NAMALWA (cell line): ENCODE measurements around the gene KRTAP19-8.

ENCODE experiments used
- DNase-seq: peaks from one replicate; pipeline ENCODE4 v3.0.0-alpha.2; 2015; ENCODE audit warnings: low spot score

KRTAP19-8 gene

DNA sequence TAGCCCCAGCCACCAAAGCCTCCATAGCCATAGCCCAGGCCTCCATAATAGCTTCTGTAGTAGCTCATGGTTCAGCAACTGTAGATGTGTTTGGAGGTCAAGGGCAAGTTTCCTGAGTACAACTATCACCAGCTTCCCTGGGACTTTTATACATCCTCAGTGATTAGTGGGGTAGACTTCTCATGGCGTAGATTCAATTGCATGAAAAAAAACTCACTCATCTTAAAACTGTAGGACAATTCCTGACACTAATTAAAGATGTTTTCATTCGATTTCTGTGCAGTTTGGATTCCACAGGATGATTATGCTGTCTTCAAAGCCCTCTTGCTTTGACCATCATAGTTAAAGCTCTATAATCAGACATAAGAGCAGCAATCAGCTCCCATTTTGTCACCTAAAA, at the start of gene KRTAP19-8:
TSS of gene KRTAP19-8 (minus strand) at position 101 of the 400 bp plus-strand sequence. CDS start at position 68, 33 bp downstream.
- no peak for DNase-seq

DNA sequence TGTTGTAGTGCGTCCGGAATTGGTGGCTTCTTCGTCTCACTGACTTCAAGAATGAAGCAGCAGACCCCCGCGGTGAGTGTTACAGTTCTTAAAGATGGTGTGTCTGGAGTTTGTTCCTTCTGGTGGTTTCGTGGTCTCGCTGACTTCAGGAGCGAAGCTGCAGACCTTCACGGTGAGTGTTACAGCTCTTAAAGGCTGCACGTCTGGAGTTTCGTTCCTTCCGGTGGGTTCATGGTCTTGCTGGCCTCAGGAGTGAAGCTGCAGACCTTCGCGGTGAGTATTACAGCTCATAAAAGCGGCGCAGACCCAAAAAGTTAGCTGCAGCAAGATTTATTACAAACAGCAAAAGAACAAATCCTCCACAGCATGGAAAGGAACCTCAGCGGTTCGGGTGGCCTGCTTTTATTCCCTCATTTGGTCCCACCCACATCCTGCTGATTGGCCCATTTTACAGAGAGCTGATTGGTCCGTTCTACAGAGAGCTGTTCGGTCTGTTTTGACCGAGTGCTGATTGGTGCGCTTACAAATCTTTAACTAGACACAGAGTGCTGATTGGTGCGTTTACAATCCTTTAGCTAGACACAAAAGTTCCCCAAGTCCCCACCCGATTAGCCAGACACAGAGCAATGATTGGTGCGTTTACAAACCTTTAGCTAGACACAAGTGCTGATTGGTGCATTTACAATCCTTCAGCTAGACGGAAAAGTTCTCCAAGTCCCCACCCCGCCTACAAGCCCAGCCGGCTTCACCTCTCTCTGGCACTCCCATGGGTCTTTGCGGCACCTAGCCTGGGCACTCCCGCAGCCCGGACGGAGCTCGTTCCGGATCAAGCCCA, 49.6 kb upstream of the KRTAP19-8 start:
- no peak for DNase-seq

- DNase-seq, result no peak
These were observed 46.4 kb upstream of the KRTAP19-8 start for GRCh38 chr21:31084689-31085088.

DNA sequence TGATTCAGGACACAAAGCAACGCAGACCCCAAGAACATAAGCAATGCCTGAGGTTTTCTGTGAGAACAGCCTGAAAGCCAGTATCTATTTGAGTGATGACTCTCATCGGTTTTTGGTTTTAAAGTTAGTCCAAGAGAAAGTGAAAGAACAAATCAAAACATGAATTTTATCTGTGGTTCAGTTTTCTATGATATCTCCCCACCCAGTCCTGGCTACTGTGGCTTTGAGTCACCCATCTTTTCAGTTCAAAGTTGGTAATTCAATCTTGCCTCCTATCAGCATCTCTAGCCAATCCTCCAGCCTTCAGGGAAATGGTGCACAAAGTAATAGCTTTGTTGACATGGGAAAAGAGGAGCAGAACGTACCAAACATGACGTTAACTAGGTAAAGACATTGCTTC, 40.5 kb upstream of the KRTAP19-8 start:
- DNase-seq, result no peak

GRCh38 chr21:31078216-31078615, 39.9 kb upstream of the KRTAP19-8 start:
- DNase-seq, result no peak

DNA sequence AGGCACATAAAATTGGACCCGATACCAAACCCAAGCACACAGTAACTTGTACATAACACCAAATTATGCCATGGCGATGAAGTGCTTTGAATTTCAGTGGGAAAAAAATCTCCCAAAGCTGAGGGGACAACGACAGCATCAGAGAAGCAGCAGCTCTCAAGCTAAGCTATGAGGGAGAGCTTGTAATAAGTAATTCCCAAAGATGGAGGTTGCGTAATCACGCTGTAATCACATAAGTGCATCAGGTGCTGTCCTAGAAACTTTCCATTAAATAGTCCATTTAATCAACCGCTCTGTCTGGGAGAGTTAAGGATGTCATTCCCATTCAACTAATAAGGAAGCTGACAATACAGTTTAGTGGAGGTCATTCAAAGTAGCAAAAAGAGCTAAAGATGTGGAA, 37.6 kb upstream of the KRTAP19-8 start:
- DNase-seq, result no peak

GRCh38 chr21:31072533-31072932, 34.3 kb upstream of the KRTAP19-8 start:
- no peak for DNase-seq

DNA sequence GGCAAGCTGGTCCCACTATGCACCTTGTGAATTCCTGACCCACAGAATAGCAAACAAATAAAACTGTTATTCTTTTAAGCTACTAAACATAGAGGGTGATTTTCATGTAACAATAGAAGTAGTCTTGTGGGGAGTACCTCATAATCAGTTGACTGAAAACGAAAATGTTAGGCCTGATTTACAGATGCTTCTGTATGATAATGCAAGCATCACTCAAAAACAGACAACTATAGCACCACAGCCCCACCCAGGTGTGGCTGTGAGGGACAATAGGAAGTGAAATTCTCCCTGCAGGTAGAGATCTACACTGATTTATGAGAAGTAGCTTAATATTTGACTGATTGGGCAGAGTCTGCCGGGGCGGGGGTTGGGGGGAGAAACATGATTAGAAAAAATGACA, 26.5 kb upstream of the KRTAP19-8 start:
- no peak for DNase-seq

DNA sequence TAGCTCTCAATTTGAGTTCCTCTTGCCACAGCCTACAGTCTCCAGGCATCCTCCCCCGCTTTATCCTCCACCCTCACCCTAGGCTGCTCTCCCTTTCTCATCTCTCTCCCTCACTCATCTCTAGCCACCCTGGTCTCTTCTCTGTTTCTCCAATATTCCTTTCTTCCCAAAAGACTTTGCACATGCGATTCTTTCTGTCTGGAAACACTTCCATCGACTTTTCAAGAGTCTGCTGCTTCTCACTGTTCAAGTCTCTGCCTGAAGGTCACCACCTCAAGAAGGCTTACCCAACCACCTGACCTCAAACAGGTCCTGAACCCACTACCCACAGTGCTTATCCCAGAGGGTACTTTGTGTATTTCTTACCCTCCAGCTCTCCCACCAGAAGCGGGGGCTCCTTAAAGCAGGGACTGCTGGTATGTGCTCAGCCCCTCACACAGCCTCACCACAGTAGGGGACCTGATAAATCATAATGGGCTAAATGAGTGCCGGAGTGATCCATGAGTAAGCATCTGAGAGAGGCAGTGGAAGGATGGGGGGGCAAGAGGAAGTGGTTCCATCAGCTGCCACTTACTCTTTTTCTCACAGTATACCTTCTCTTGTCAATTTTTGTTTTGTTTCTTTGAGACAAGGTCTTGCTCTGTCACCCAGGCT, 14.3 kb upstream of the KRTAP19-8 start:
- no peak for DNase-seq

DNA sequence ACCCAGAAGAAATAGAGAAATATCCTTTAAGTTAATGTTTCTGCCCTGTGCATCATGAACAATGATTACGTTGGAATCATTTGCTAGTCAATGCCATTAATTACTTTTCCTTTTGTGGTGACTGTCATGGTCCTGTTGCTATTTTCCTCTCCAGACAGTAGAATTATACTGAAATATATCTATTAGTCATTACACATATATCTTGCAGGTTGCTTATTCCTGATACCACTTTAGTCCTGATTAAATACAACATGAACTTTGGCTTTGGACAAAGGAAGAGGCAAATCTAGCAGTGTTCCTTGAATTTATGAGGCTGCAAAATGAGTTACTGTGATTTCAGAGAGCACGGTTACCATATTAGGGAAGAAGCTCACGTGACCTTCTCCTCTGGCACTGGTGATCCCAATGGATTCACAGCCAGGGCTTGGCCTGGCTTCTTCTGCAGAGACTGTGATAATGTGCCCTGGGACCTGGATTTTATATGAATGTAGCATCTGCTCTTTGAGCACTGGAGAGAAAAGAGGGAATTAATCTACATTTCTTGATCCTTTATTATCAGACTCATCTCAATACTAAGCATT, 12.4 kb upstream of the KRTAP19-8 start:
- DNase-seq, result no peak

GRCh38 chr21:31045841-31046240, 7.6 kb upstream of the KRTAP19-8 start:
- no peak for DNase-seq

DNA sequence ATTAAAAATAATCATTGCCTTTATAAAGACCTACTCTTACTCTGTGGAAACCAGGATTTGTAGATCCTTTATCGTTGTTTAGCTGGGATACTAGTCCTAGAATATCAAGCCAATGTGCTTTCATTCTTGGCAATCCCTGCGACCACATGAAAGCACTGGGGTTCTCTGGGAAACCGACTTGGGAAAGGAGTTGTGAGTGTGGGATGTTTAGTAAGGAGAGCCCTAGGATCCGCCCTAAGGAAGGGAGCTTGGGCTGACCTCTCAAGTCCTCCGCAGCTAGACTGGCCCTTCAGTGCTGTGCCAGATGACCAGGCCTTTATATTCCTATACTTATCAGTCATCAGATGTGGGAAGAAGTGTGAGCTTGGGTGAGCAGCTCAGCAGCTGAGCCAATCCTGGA, 5.2 kb upstream of the KRTAP19-8 start:
- no peak for DNase-seq

DNA sequence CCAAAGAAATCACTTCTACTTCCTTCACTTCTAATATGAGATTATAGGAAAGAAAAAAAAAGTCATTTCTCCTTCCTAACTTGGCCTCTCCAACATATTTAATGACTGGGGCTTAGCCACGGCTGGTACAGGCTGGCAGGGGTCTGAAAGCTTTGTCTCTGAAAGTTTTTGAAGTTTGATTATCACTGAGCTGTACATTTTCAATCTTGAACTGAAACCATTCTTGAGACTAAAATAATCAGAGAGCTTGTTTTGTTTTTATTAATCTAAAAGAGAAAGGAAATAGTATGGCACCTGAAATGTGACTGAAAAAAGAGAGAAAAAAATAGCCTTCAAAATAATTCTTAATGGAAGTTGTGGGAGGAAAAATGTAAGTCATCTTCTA, 3.8 kb upstream of the KRTAP19-8 start:
- DNase-seq, result no peak

- DNase-seq, result no peak
These were observed 3.2 kb upstream of the KRTAP19-8 start for GRCh38 chr21:31041295-31042079.

- DNase-seq, result no peak
These were observed 3.9 kb downstream of the KRTAP19-8 start for GRCh38 chr21:31034378-31034777.

GRCh38 chr21:31030367-31031106, 7.7 kb downstream of the KRTAP19-8 start:
- DNase-seq, result no peak

GRCh38 chr21:31023680-31024079, 14.6 kb downstream of the KRTAP19-8 start:
- DNase-seq, result no peak

- no peak for DNase-seq
These were observed 16.0 kb downstream of the KRTAP19-8 start for GRCh38 chr21:31022306-31022705.

DNA sequence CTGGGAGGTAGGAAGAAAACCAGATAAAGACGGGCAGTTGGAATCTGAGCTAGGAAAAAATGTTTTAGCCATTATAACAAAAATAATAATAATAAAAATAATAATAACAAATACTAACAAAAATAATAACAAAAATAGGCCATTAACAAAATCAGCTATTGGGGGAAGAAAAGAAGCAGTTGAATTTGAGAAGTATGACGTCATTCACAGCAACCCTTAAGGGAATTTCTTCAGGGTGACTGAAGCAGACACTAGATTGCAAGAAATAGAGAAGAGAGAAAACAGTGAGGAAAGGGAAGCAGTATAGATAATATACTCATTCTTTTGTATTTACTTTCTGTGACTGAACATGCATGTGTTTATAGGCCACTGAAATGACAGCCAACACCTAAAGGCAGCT, 20.0 kb downstream of the KRTAP19-8 start:
- DNase-seq, result no peak

DNA sequence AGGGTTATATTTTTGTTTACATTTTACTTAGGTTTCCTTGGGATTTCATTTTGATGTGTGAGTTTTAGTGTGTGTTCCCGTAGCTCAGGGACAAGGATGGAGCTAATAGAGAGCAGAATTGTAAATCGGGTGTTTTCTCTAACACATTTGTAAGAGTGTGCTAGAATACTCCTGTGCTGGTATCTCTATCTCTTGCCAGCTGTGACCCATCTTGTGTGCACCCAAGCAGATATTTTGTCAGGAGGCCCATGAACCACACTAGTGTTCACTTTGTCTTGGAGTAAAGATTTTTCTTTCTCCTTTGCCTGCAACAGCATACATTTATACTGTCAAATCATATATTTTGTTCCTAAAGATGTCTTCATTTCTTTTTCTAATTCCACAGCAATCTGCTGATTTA, 23.4 kb downstream of the KRTAP19-8 start:
- DNase-seq, result no peak
